CD4-positive, alpha-beta T cell (primary cell): Measurements from ENCODE around the gene RAB25. TPM values are rescaled to one million over a fixed set of nuclear protein-coding genes. Genes with fewer than 3 reads are reported as not detected.
A peak's percentile ranks its signal among the peaks of the same experiment; 100 is the strongest.

Experiments used
- ATAC-seq: fragments of 200-7000 bp; cut with Tn5 transposase; one replicate; pipeline ENCODE4 v1.10.0; 2022; ENCODE audit warnings: mild to moderate bottlenecking; ENCODE audit not compliant: poor library complexity
- CTCF ChIA-PET: fragments of 350-600 bp; sonication (Branson Sonifier 250); formaldehyde crosslinking; loops from one replicate; lab custom pipeline; 2021; ENCODE audit warnings: antibody characterized with exemption, inconsistent platforms; lab: Charles Lee
- POLR2A ChIA-PET: fragments of 350-600 bp; sonication (Branson Sonifier 250); formaldehyde crosslinking; loops from one replicate; lab custom pipeline; 2021; ENCODE audit warnings: antibody characterized with exemption, inconsistent platforms; lab: Charles Lee
- DNase-seq, 14 experiments: peaks; one replicate each; pipeline ENCODE4 v3.0.0-alpha.2; 2013 to 2020; ENCODE audit warnings: mixed read lengths in 2 of 14
- H3K27ac ChIP-seq, 2 donors: one replicate each; pipeline versions ENCODE4 v1.5.1 to v1.7.0; 2013; ENCODE audit warnings: low read length in 2 of 2, low read depth in 1 of 2, mild to moderate bottlenecking in 1 of 2
- H3K27me3 ChIP-seq, 2 experiments: 1 replicate in 1 of 2; 2 replicates in 1 of 2; pipeline versions ENCODE4 v1.6.1 to v1.7.0; 2013; ENCODE audit warnings: low read length in 2 of 2, control low read depth in 1 of 2, mild to moderate bottlenecking in 1 of 2, moderate library complexity in 1 of 2; ENCODE audit not compliant: insufficient read depth in 2 of 2, control insufficient read depth in 1 of 2
- H3K36me3 ChIP-seq: one replicate; pipeline ENCODE4 v1.6.1; 2013; ENCODE audit warnings: low read length, control low read depth; ENCODE audit not compliant: insufficient read depth
- H3K4me1 ChIP-seq: one replicate; pipeline ENCODE4 v1.6.1; 2013; ENCODE audit warnings: low read length, control low read depth; ENCODE audit not compliant: insufficient read depth
- H3K4me3 ChIP-seq: one replicate; pipeline ENCODE4 v1.5.1; 2013; ENCODE audit warnings: mild to moderate bottlenecking, low read length, moderate library complexity
- H3K9me3 ChIP-seq, 2 experiments: 1 replicate in 1 of 2; 2 replicates in 1 of 2; pipeline versions ENCODE4 v1.6.1 to v1.7.0; 2013; ENCODE audit warnings: low read length in 2 of 2, mild to moderate bottlenecking in 2 of 2, control low read depth in 1 of 2, moderate library complexity in 1 of 2; ENCODE audit not compliant: control insufficient read depth in 1 of 2, insufficient read depth in 1 of 2
- H3K27ac Mint-ChIP-seq: one replicate; pipeline ENCODE4 v1.8.0; 2020; ENCODE audit warnings: mixed read lengths
- H3K27me3 Mint-ChIP-seq: one replicate; pipeline ENCODE4 v1.8.0; 2021; ENCODE audit warnings: mixed read lengths
- H3K36me3 Mint-ChIP-seq: one replicate; pipeline ENCODE4 v1.8.0; 2021; ENCODE audit warnings: low read depth, mixed read lengths
- H3K4me1 Mint-ChIP-seq: one replicate; pipeline ENCODE4 v1.8.0; 2021; ENCODE audit warnings: low read depth, mixed read lengths
- H3K4me3 Mint-ChIP-seq: one replicate; pipeline ENCODE4 v1.8.0; 2020; ENCODE audit warnings: mild to moderate bottlenecking, mixed read lengths
- H3K9me3 Mint-ChIP-seq: one replicate; pipeline ENCODE4 v1.8.0; 2020; ENCODE audit warnings: mixed read lengths
- CTCF ChIP-seq: fragments of 200-600 bp; IDR thresholded peaks from one replicate; pipeline ENCODE4 v1.8.0; 2022; ENCODE audit warnings: antibody characterized with exemption, mild to moderate bottlenecking
- intact Hi-C, 2 experiments: fragments of 100-400 bp; cut with DNase I in 1 of 2; cut with micrococcal nuclease in 1 of 2; formaldehyde crosslinking; loops; one replicate each; pipeline versions ENCODE4 v1.15.1 to v1.9.0; 2023 to 2025; cut with DNase I, micrococcal nuclease
- total RNA-seq, 174 experiments: library from RNA in 2 of 174; stranded (reverse) in 2 of 174; gene quantifications; one replicate each; pipeline ENCODE4 v1.2.3 and lab custom pipeline; 2021 to 2026

RAB25 gene
- total RNA-seq, 2 experiments from 2014 or later, result 0.58 to 1.3 TPM

- Histone ChIP-seq H3K9me3 (no peaks in the 10 kb centered on the region), H3K4me3 (peak within 1 kb of the TSS; percentile 75), H3K27me3 (peaks cover 22 to 33% of the 10 kb centered on the region in 2 experiments), H3K4me1 (peaks cover 23% of the 10 kb centered on the region), H3K36me3 (no peaks in the 10 kb centered on the region), H3K27ac (no peak within 1 kb of the TSS)
- Mint-ChIP-seq H3K9me3 (no peaks in the 10 kb centered on the region), H3K4me1 (peaks cover 6% of the 10 kb centered on the region), H3K36me3 (no peaks in the 10 kb centered on the region), H3K4me3 (peak within 1 kb of the TSS; percentile 83), H3K27ac (no peak within 1 kb of the TSS), H3K27me3 (peaks cover 48% of the 10 kb centered on the region)
- ATAC-seq (peak; percentile 90), DNase-seq (peak in 13 of 14 experiments; percentile 31 to 73 (median 49))
- TF ChIP-seq CTCF, result no peak
- CTCF ChIA-PET, result interaction anchor here (1.2 kb wide), 1 partner anchor 15 kb away, joined by 4 read pairs; no protein-coding TSS in a partner anchor
- POLR2A ChIA-PET, result no interaction called here
- intact Hi-C loops, result loop anchor here in 1 of 2 experiments (1.0 kb wide), 1 partner anchor 28 kb away; the partner anchor contains the start of gene LAMTOR2
Observed at GRCh38 chr1:156082309-156083091, 21.5 kb downstream of the RAB25 start, which contains the start of gene MEX3A. Gene MEX3A (minus strand): TSS chr1:156082465. CDS start chr1:156081998, 467 bp downstream.

GRCh38 chr1:156083800-156084790, 23.1 kb downstream of the RAB25 start:
- Mint-ChIP-seq H3K36me3 (no peaks in the 10 kb centered on the region), H3K27ac (no peak overlapping the region), H3K27me3 (peaks cover 51% of the 10 kb centered on the region), H3K4me1 (peaks cover 6% of the 10 kb centered on the region), H3K9me3 (no peaks in the 10 kb centered on the region), H3K4me3 (peak overlapping the region; percentile 38)
- DNase-seq, result no peak
- ChIA-PET CTCF (no interaction called here), POLR2A (no interaction called here)
- Histone ChIP-seq H3K9me3 (no peaks in the 10 kb centered on the region), H3K27ac (no peak overlapping the region), H3K27me3 (peaks cover 22 to 33% of the 10 kb centered on the region in 2 experiments), H3K4me3 (no peak overlapping the region), H3K36me3 (no peaks in the 10 kb centered on the region), H3K4me1 (peaks cover 23% of the 10 kb centered on the region)
- ATAC-seq, result no peak
- intact Hi-C loops, result no loop called here
- no peak for TF ChIP-seq CTCF

DNA sequence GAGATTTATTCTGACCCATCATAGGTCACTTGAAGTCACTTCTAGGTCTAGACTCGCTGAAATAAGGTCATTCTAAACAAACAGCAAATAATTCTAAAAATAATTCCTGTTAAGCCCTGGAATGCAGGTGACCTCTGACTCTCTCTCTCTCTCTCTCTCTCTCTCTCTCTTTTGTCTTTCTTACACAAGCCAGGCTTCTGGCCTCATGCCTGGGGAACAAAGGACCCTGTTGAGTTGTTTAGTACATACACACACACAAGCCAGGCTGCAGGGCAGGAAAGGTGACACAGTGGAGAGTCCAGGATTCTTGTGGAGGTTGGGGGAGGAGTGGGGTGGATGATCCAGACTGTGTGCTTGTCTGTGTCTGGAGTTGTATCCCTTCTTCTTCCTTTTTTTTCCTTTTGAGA, 25.3 kb downstream of the RAB25 start:
- ChIA-PET POLR2A (no interaction called here), CTCF (no interaction called here)
- Mint-ChIP-seq H3K4me3 (peak overlapping the region; percentile 38), H3K27ac (no peak overlapping the region), H3K9me3 (no peaks in the 10 kb centered on the region), H3K4me1 (peaks cover 6% of the 10 kb centered on the region), H3K36me3 (no peaks in the 10 kb centered on the region), H3K27me3 (peaks cover 52% of the 10 kb centered on the region)
- Histone ChIP-seq H3K4me3 (no peak overlapping the region), H3K4me1 (peaks cover 30% of the 10 kb centered on the region), H3K36me3 (no peaks in the 10 kb centered on the region), H3K27ac (no peak overlapping the region), H3K9me3 (no peaks in the 10 kb centered on the region), H3K27me3 (peaks cover 22 to 33% of the 10 kb centered on the region in 2 experiments)
- TF ChIP-seq CTCF, result no peak
- ATAC-seq (no peak), DNase-seq (no peak)
- intact Hi-C loops, result no loop called here
